Hypothalamus (tissue), 51 donors: ENCODE data around the gene ANXA4.
A peak's percentile ranks its signal among the peaks of the same experiment; 100 is the strongest.
"Not testable (repeated sequence)": the region's sequence is repeated elsewhere in the genome, so short reads cannot be mapped to it uniquely, and the experiment has no call there.

Experiments
- DNase-seq, 51 donors: peaks; one replicate each; lab custom pipeline; 2025; lab: John Stamatoyannopoulos, UW

The ANXA4 gene

GRCh38 chr2:69798909-69799526 lies 57.1 kb downstream of the ANXA4 start:
- no peak for DNase-seq

DNA sequence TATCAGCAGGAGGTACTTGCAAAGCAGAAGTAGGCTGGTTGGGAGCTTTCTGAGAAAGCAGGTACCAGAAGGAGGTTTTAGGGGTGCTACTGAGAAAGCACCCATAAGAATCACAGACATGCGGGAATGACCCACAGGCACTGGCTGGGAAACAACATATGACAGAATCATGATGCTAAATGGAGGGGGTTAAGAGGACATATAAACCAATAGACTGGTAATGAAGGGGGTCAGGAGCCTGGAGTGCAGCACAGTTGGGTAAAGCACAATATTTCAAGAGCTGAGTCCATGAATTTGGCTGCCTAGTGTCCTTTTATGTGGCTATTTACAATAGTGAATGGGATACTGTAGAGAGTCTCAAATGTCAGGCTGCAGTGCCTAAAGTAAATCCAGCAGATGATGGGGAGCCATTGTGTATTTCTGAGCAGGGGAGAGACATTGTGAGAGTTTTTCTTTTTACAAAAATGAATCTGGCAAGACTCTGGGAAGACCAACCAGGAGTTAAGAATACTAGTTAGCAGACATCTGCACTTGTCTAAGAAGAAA lies 59.9 kb downstream of the ANXA4 start:
- DNase-seq: no peak

- not testable (repeated sequence) for DNase-seq
Observed at GRCh38 chr2:69802781-69803367, 60.9 kb downstream of the ANXA4 start.

DNA sequence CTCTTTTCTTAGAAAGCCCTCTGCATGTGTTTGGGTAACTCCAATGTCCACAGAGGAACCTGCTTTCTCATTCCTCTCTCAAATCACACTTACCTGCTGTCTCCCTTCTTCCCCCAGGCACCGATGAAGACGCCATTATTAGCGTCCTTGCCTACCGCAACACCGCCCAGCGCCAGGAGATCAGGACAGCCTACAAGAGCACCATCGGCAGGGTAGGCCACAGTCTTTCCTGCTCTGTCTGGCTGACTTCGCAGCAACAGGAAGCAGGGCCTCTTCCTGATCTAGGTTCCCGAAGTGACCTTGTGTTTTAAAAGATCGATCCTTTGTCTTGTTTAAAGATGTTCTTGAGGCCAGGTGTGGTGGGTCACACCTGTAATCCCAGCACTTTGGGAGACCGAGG lies 62.5 kb downstream of the ANXA4 start:
- no peak for DNase-seq

GRCh38 chr2:69805887-69806286 lies 64.0 kb downstream of the ANXA4 start:
- no peak for DNase-seq

- no peak for DNase-seq
Observed at GRCh38 chr2:69807821-69808540, 66.0 kb downstream of the ANXA4 start.

DNA sequence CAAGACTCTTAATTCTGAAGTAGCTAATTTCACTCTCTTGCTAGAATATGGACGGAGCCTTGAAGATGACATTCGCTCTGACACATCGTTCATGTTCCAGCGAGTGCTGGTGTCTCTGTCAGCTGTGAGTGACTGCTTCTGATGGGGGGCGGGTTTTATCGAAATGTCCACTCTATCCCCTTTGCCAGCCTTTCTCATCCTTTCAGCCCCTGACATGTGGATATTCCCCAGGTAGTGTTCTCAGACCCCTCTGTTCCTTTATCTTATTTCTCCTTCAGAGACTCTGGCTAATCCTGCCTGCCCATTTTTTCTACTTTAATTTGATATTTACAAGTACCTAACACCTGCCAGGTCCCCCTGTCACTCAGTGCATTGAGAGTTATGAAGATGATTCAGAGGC lies 68.6 kb downstream of the ANXA4 start:
- DNase-seq: no peak

- DNase-seq: peak in 2 of 51 donors; percentile 21 to 31
Observed at GRCh38 chr2:69811018-69811417, 69.1 kb downstream of the ANXA4 start.

DNA sequence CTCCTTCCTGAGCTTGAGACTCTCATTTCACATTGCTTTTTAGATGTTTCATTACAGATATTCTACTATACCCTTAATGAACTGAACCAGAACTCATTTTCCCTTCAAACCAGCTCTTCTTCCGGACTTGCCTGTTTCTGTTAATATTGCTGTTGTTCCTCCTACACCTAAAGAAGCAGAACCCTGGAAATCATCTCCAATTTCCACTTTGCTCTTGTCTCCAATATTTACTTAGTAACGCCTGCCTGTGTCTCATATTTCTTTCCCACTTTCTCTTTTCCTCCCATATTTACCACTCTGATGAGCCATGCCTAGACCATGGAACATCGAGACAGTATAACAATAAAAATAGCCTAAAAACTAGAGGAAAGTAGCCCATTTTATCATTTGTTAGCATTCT lies 69.7 kb downstream of the ANXA4 start:
- no peak for DNase-seq

DNA sequence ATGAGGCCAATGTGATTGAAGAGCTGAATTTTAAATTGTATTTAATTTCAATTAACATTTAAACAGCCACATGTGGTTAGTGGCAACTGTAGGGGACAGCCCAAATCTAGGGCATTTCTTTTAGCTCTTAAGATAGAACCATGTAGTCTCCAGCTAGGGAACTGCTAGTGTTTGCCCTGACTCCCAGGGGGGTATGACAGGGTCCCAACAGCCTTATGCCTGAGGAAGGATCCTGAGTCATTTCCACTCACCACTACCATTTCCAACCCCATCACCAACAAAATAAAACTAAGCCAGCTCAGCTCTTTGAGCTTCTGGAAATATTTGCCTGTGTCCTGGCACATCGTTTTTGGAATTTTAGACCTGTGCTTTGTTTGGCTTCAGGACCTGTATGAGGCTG lies 73.8 kb downstream of the ANXA4 start:
- DNase-seq: no peak

DNA sequence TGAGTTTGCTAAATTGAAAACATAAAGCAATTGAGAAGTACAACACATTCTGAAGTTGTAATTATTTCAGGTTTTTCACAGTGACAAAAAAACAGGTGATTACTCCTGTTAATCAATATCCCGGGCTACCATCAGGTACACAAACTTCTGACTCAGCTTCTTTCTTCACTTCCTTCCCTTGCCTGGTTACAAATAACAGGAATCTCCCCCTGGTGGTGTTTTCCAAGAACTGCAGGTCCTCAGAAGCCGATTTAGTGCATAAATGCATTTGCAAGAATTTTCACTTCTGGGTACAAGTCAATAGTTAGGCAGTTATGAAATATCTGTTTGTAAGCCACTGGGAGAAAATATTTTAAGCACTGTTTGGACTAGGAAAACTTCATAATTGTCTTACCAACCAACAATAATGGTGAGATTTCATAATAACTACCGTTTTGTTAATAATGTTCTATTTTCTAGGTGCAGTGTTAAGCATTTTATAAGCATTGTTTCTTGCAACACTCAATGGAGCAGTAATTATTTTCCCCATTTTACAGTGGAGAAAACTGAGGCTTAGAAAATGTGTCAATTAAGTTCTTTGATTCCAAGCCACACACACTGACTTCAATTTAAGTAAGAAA lies 75.1 kb downstream of the ANXA4 start:
- peak in 34 of 51 donors; percentile 1 to 86 (median 54) for DNase-seq

DNA sequence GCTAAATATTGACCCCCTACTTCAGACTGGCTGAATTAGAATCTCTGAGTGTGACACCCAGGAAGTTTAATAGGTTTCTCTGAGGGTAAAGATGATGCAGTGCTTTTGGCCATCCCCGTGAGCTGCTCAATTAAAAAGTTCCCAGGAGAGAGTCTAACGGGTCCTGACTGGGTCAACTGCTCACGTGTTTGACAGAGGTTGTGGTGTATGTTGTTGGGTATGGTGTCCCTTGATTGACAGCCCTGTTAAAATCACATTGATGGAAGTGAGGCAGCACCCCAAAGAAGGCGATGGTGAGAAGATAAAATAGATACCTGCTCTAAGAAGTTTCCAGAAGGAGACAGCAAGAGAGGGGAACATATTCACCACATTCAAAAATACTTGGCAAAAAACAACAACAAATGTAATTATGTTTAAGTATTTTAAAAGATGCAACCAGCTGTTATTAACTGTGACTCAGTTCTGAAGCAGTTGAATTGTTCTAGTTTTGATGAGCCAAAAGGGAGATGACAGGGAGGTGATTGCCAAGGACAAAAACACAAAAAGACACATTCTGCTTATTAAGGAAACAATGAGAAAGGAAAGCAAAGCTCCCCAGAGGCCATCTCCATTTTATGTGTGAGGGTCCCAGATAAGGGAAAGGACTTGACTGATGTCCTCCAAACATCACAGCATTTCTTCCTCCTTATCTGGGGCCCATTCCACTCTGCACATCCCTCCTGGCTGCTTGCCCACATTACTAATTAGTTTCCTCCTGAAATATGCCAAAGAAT lies 76.0 kb downstream of the ANXA4 start:
- DNase-seq: peak in 1 of 51 donors; percentile 5

- DNase-seq: no peak
Observed at GRCh38 chr2:69827796-69828540, 86.0 kb downstream of the ANXA4 start.

GRCh38 chr2:69828938-69829255 lies 87.0 kb downstream of the ANXA4 start:
- peak in 1 of 51 donors; percentile 38 for DNase-seq

DNA sequence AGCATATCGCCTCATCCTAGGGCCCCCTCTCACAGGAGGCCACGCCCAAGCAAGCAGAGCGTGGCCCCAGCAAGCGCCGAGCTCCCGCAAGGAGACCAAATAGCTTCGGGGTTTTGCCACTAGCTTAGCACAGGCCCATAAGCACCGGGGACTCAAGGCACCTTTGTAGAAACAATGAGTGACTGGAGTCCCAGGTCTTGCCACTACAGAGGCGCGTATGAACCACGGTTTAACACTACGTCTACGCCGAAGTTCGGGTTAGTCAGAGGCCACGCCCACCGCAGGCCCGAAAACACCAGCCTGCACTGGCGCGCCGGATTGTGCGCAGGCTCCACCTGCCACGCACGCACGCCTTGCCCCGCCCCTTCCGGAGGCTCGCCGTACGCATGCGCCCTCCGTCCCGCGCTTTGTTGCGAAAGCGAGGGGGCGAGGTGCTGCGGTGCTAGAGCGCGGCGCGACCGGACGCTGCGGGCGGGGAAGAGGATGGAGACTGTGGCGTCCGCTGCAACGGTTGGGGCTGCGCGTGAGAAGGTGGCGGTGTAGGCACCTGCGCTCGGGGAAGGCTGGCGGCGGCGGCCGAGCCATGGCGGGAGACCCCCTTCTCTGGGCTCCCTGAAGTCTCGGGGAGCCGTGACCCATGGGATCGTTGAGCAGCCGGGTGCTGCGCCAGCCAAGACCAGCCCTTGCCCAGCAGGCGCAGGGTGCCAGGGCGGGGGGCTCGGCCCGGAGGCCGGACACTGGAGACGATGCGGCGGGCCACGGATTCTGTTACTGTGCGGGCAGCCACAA lies 87.5 kb downstream of the ANXA4 start, which contains the start of gene GMCL1:
Gene GMCL1 (plus strand): TSS at position 405 of the 789 bp plus-strand sequence. CDS start 233 bp downstream, at position 638.
- DNase-seq: peak; percentile 63 to 97 (median 92)

GRCh38 chr2:69830045-69830905 lies 88.3 kb downstream of the ANXA4 start:
- DNase-seq: peak in 14 of 51 donors; percentile 17 to 47 (median 26)

DNA sequence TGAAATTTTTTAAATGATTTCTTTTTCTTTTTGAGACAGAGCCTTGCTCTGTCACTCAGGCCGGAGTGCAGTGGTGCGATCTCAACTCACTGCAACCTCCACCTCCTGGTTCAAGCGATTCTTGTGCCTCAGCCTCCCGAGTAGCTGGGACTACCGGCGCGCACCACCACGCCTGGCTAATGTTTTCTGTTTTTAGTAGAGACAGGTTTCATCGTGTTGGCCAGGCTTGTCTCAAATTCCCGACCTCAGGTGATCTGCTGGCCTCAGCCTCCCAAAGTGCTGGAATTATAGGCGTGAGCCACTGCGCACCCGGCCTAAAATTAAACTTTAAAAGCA lies 88.9 kb downstream of the ANXA4 start:
- DNase-seq: not testable (repeated sequence)

GRCh38 chr2:69831354-69831905 lies 89.5 kb downstream of the ANXA4 start:
- no peak for DNase-seq
